Transverse colon (tissue), 4 donors: ENCODE measurements around the gene TREH.
"Not testable (repeated sequence)": the region's sequence is repeated elsewhere in the genome, so short reads cannot be mapped to it uniquely, and the experiment has no call there.

ENCODE experiments used
- CTCF ChIP-seq, 5 experiments: fragments of 200-600 bp in 3 of 5; fragments of 450-650 bp in 2 of 5; sonication (generic) in 3 of 5; IDR thresholded peaks; 1 replicate in 2 of 5; 2 replicates in 3 of 5; pipeline ENCODE4 v1.5.1; 2016 to 2017; ENCODE audit warnings: antibody characterized with exemption in 5 of 5, inconsistent platforms in 3 of 5, mild to moderate bottlenecking in 2 of 5, moderate library complexity in 1 of 5
- POLR2A ChIP-seq: fragments of 450-650 bp; IDR thresholded peaks from one replicate; pipeline ENCODE4 v1.6.1; 2016; ENCODE audit warnings: antibody characterized with exemption, mild to moderate bottlenecking, moderate library complexity
- POLR2AphosphoS5 ChIP-seq, 3 donors: sonication (generic); formaldehyde crosslinking; IDR thresholded peaks; one replicate each; pipeline ENCODE4 v1.6.1; 2016; ENCODE audit warnings: antibody characterized with exemption in 3 of 3

- not testable (repeated sequence) for TF ChIP-seq CTCF (IDR thresholded peaks at IDR 0.05); POLR2AphosphoS5 (IDR thresholded peaks at IDR 0.05); POLR2A
Observed at GRCh38 chr11:118727721-118728066, 48.2 kb upstream of the TREH start.
